ENCODE results near the gene PLGRKT.
"Not testable (repeated sequence)": the region's sequence is repeated elsewhere in the genome, so short reads cannot be mapped to it uniquely, and the experiment has no call there.

Gene PLGRKT

GRCh38 chr9:5450359-5451091 lies 12.8 kb upstream of the PLGRKT start, which contains the start of gene CD274:
TSS of gene CD274 (plus strand) at chr9:5450542. CDS start at chr9:5456114, 5,572 bp downstream.
- peak; percentile 74 for DNase-seq

DNA sequence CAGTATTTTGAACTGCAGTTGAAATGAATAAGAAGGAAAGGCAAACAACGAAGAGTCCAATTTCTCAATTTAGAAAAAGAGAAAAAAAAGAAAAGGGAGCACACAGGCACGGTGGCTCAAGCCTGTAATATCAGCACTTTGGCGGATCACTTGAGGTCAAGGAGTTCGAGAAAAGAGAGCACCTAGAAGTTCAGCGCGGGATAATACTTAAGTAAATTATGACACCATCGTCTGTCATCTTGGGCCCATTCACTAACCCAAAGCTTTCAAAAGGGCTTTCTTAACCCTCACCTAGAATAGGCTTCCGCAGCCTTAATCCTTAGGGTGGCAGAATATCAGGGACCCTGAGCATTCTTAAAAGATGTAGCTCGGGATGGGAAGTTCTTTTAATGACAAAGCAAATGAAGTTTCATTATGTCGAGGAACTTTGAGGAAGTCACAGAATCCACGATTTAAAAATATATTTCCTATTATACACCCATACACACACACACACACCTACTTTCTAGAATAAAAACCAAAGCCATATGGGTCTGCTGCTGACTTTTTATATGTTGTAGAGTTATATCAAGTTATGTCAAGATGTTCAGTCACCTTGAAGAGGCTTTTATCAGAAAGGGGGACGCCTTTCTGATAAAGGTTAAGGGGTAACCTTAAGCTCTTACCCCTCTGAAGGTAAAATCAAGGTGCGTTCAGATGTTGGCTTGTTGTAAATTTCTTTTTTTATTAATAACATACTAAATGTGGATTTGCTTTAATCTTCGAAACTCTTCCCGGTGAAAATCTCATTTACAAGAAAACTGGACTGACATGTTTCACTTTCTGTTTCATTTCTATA lies 12.0 kb upstream of the PLGRKT start:
- DNase-seq = no peak

DNA sequence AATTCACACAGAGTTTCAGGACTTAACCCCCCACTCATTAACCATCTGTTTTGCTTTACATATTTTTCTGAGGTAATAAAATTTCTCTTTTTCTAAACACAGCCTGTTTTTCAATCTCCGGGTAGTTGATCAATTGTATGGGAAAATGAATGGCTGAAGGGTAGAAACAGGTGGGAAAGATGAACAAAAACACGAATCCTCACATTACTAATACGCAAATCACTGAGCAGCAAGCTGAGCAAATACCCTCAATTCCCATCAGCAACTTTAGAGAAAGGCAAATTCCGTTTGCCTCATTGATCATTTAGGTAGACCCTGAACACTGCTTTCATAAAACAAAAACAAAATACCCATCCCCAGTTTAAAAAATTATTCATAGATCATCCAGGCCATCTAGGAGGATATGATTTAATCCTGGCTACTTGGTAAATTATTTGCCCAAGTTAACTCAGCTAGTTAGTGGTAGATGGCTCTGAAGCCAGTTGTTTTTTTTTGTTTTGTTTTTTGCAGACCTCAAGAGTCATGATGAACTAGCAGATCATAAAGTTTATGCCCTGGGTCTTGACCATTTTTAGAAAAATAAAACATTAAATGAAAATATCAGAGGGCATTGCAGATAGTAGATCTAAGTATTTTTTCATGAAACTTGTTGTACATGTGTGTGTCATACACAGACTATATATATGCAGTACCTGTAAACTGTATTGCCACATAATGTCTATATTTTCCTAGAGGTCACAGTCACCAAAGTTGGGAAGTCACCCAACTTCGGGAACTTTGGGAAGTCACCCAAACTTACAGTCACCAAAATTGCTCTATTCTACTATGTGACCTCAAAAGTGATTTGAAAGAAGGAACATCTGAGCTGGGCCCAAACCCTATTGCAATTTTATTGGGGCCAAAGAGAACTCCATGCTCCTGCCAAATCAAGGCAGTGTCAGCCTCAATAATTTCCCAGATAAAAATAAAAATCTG lies 11.0 kb upstream of the PLGRKT start:
- DNase-seq = no peak

GRCh38 chr9:5448016-5448415 lies 10.3 kb upstream of the PLGRKT start:
- no peak for DNase-seq

DNA sequence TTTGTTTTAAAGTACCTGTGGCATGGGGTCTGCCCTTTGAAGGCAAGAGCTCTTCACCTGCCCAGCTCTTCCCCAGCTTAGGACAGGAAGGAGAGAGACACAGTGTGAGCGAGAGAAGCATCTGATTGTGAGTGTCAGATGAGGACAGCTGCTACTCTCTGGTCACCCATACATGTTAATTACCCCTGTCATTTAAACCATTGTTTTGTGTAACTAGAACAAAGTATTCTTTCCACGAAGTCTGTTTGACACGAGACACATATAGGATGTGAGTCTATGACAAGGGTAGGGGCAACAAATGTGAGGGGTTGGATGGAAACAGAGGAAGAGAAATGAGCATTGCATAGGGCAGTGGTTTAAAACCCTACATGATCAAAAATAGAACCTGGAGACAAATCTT lies 9.6 kb upstream of the PLGRKT start:
- no peak for DNase-seq

- DNase-seq = no peak
Observed at GRCh38 chr9:5446451-5447236, 8.9 kb upstream of the PLGRKT start.

GRCh38 chr9:5445886-5446285 lies 8.2 kb upstream of the PLGRKT start:
- no peak for DNase-seq

GRCh38 chr9:5445096-5445495 lies 7.4 kb upstream of the PLGRKT start:
- not testable (repeated sequence) for DNase-seq

GRCh38 chr9:5443850-5444249 lies 6.1 kb upstream of the PLGRKT start:
- DNase-seq = no peak

GRCh38 chr9:5442400-5443011 lies 4.8 kb upstream of the PLGRKT start:
- DNase-seq = no peak

DNA sequence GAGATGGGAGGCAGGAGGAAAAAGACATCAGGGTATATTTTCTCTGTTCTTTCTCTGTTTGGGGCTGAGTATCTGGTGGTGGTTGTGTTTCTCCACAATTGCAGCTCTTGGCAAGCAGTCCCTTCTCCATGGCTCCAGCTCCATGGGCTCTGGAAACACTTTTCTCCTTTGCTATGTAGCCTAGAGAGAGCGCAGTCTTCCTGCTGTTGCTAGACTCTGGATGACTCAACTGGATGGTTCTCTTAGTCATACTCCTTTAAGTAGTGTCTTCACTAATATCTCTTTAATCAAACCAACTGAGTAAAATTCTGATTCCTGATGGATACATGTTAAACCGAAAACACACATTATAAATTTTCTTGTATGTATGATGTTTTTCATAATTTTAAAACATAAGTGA lies 3.3 kb upstream of the PLGRKT start:
- no peak for DNase-seq

DNA sequence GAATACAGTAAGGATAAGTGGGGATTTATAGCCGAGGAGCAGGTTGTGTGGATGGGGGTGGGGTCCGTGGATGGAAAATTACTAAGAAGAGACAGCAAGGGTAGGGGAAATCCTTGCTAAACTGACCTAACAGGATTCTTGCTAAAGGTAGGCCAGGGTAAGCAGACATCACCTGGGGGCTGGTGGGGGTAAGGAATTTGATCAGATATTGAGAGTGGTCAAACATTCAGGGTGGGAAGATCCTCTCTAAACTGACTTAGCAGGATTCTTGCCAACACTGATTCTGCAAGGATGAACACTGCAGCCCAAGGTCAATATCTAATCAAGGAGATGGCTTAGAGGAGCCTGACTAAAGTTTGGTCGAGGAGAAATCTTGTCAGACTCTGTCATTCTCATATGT lies 2.7 kb upstream of the PLGRKT start:
- no peak for DNase-seq

- no peak for DNase-seq
Observed at GRCh38 chr9:5438301-5439162, 807 bp upstream of the PLGRKT start.

- no peak for DNase-seq
Observed at GRCh38 chr9:5436441-5436840, 1.3 kb downstream of the PLGRKT start.

GRCh38 chr9:5435912-5436311 lies 1.8 kb downstream of the PLGRKT start:
- no peak for DNase-seq

DNA sequence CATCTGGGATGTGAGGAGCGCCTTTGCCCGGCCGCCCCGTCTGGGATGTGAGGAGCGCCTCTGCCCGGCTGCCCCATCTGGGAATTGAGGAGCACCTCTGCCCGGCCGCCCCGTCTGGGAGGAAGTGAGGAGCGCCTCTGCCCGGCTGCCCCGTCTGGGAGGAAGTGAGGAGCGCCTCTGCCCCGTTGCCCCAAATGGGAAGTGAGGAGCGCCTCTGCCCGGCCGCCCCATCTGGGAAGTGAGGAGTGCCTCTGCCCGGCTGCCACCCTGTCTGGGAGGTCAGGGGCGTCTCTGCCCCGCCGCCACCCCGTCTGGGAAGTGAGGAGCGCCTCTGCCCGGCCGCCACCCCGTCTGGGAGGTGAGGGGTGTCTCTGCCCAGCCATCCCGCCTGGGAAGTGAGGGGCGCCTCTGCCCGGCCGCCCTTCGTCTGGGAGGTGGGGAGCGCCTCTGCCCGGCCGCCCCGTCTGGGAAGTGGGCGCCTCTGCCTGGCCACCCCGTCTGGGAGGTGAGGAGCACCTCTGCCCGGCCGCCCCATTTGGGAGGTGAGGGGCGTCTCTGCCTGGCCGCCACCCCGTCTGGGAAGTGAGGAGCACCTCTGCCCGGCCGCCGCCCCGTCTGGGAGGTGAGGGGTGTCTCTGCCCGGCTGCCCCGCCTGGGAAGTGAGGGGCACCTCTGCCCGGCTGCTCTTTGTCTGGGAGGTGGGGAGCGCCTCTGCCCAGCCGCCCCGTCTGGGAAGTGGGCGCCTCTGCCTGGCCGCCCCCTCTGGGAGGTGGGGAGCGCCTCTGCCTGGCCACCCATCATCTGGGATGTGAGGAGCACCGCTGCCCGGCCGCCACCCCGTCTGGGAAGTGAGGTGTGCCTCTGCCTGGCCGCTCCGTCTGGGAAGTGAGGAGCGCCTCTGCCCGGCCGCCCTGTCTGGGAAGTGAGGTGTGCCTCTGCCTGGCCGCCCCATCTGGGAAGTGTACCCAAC lies 3.6 kb downstream of the PLGRKT start:
- DNase-seq = not testable (repeated sequence)

DNA sequence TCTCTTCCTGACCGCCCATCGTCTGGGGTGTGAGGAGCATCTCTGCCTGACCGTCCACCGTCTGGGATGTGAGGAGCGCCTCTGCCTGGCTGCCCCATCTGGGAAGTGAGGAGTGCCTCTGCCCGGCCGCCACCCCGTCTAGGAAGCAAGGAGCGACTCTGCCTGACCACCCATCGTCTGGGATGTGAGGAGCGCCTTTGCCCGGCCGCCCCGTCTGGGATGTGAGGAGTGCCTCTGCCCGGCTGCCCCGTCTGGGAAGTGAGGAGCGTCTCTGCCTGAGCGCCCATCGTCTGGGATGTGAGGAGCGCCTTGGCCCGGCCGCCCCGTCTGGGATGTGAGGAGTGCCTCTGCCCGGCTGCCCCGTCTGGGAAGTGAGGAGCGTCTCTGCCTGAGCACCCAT lies 4.4 kb downstream of the PLGRKT start:
- DNase-seq = not testable (repeated sequence)

GRCh38 chr9:5432890-5433289 lies 4.8 kb downstream of the PLGRKT start:
- not testable (repeated sequence) for DNase-seq

- DNase-seq = no peak
Observed at GRCh38 chr9:5430912-5431311, 6.8 kb downstream of the PLGRKT start.
